GM23338 (cell line): ENCODE data around the gene CHAT.

Experiments
- CREB1 ChIP-seq: fragments of 250-450 bp; sonication (Bioruptor Pico); IDR thresholded peaks from 2 replicates; pipeline ENCODE4 v1.5.0; 2020; ENCODE audit warnings: low read depth, mild to moderate bottlenecking, moderate library complexity
- CTCF ChIP-seq, 2 experiments: fragments of 200-600 bp in 1 of 2; sonication (generic) in 1 of 2; conservative IDR thresholded peaks; 2 replicates each; pipeline versions ENCODE4 v1.5.1 to v1.6.1; 2016 to 2017; ENCODE audit warnings: antibody characterized with exemption in 2 of 2, low read depth in 2 of 2, mild to moderate bottlenecking in 2 of 2, moderate library complexity in 1 of 2
- EZH2 ChIP-seq: fragments of 200-600 bp; sonication (generic); IDR thresholded peaks from one replicate; pipeline ENCODE4 v1.8.0; 2017; ENCODE audit warnings: antibody characterized with exemption, mild to moderate bottlenecking, low read depth; ENCODE audit not compliant: unreplicated experiment
- EZH2phosphoT487 ChIP-seq: fragments of 200-600 bp; sonication (generic); IDR thresholded peaks from one replicate; pipeline ENCODE4 v1.8.1; 2018; ENCODE audit warnings: antibody characterized with exemption; ENCODE audit not compliant: unreplicated experiment
- JUNB ChIP-seq: IDR thresholded peaks from one replicate; pipeline ENCODE4 v1.6.1; 2016; ENCODE audit warnings: antibody characterized with exemption; ENCODE audit not compliant: unreplicated experiment
- POLR2AphosphoS5 ChIP-seq: IDR thresholded peaks from 2 replicates; pipeline ENCODE4 v1.6.1; 2016; ENCODE audit warnings: antibody characterized with exemption, low read depth
- REST ChIP-seq: IDR thresholded peaks from one replicate; pipeline ENCODE4 v1.6.1; 2018; ENCODE audit warnings: antibody characterized with exemption; ENCODE audit not compliant: unreplicated experiment
- STAT1 ChIP-seq: IDR thresholded peaks from one replicate; pipeline ENCODE4 v1.6.1; 2016; ENCODE audit warnings: antibody characterized with exemption; ENCODE audit not compliant: unreplicated experiment

- TF ChIP-seq CTCF (conservative IDR thresholded peaks at IDR 0.05; ENCODE audit: low read depth in 2 of 2): no peak
- no peak for TF ChIP-seq REST
- no peak for TF ChIP-seq EZH2
- TF ChIP-seq POLR2AphosphoS5: no peak
- TF ChIP-seq EZH2phosphoT487: no peak
- TF ChIP-seq CREB1: no peak
- no peak for TF ChIP-seq JUNB
- TF ChIP-seq STAT1: no peak
Measured at GRCh38 chr10:49627644-49628247, 13.9 kb downstream of the CHAT start.
